ENCODE results near the gene PTPRN2. TPM values are rescaled to one million over a fixed set of nuclear protein-coding genes. Genes with fewer than 3 reads are reported as not detected.

The PTPRN2 gene
- total and polyA plus RNA-seq, 8 donors = 4.9 to 136 (median 46.8) TPM

- peaks cover 0 to 6% (median 0%) of the 10 kb centered on the region in 3 donors for H3K27me3 ChIP-seq
- WGBS, 5 donors = 82 to 88% (median 85%) methylated on average over 16 to 26 of the region's 26 CpGs
- no peak overlapping the region for H3K4me3 ChIP-seq
- H3K27ac ChIP-seq = no peak overlapping the region
- peaks cover 0 to 18% (median 10%) of the 10 kb centered on the region in 4 donors for H3K36me3 ChIP-seq
- H3K4me1 ChIP-seq = peaks cover 0 to 6% (median 0%) of the 10 kb centered on the region in 4 donors
- intact Hi-C loops (cut with DNase I; ENCODE audit: low total_unique reads) = no loop called here
- H3K9me3 ChIP-seq = no peaks in the 10 kb centered on the region
- no peak for DNase-seq
- no peak for TF ChIP-seq POLR2A (IDR thresholded peaks at IDR 0.05)
- TF ChIP-seq, protein P1, sequence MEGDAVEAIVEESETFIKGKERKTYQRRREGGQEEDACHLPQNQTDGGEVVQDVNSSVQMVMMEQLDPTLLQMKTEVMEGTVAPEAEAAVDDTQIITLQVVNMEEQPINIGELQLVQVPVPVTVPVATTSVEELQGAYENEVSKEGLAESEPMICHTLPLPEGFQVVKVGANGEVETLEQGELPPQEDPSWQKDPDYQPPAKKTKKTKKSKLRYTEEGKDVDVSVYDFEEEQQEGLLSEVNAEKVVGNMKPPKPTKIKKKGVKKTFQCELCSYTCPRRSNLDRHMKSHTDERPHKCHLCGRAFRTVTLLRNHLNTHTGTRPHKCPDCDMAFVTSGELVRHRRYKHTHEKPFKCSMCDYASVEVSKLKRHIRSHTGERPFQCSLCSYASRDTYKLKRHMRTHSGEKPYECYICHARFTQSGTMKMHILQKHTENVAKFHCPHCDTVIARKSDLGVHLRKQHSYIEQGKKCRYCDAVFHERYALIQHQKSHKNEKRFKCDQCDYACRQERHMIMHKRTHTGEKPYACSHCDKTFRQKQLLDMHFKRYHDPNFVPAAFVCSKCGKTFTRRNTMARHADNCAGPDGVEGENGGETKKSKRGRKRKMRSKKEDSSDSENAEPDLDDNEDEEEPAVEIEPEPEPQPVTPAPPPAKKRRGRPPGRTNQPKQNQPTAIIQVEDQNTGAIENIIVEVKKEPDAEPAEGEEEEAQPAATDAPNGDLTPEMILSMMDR (IDR thresholded peaks at IDR 0.05) = no peak
- TF ChIP-seq POLR2AphosphoS5 (IDR thresholded peaks at IDR 0.05) = no peak
- no peak for TF ChIP-seq EP300 (IDR thresholded peaks at IDR 0.05)
Observed at GRCh38 chr7:157658851-157659412, 928.7 kb downstream of the PTPRN2 start.

DNA sequence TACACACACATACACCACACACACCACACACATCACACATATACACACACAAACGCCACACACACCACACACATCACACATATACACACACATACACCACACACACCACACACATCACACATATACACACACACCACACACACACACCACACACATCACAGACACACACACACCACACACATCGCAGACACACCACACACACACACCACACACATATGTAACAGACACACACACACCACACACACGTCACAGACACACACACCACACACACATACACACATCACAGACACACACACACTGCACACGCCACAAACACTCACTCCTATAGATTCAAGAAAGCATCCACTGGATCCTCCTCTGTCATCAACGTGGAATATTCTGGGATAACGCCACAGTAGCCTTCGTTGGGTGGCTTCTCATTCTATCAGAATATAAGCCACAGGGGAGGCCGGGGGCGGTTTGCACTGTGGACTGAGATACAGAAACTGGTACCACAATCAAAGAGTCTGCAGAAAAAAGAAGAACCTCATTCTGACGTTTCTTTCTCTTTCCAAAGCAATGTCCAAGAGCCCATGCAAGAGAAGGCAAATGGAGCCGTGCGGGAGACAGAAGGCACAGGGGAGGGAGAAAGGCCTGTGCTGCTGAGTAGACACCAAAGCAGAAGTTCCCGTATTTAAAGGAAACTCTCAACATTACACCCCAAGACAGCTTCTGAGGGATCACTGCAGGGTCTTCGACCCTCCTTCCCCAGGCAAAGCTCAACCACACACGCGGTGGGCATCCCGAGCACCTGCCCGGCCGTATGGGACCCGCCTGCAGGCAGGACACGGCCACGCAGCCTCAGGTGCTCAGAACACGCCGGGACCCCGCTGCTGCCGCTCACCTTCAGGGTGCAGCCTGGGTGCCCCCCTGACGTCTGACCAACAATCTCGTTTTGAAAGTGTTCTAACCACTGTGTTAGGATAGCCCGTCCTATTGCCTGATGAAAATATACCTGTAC is 929.6 kb downstream of the PTPRN2 start:
- H3K27me3 ChIP-seq = peaks cover 0 to 6% (median 0%) of the 10 kb centered on the region in 3 donors
- no peak overlapping the region for H3K27ac ChIP-seq
- DNase-seq = no peak
- no peak overlapping the region for H3K4me3 ChIP-seq
- WGBS, 5 donors = 87 to 89% (median 88%) methylated on average over 26 to 29 of the region's 29 CpGs
- H3K9me3 ChIP-seq = no peaks in the 10 kb centered on the region
- H3K36me3 ChIP-seq = peaks cover 0 to 23% (median 11%) of the 10 kb centered on the region in 4 donors
- no peak for TF ChIP-seq EP300 (IDR thresholded peaks at IDR 0.05)
- TF ChIP-seq POLR2A (IDR thresholded peaks at IDR 0.05) = no peak
- TF ChIP-seq, protein P1 (IDR thresholded peaks at IDR 0.05) = no peak
- no peak for TF ChIP-seq POLR2AphosphoS5 (IDR thresholded peaks at IDR 0.05)
- H3K4me1 ChIP-seq = peaks cover 0 to under 1% (median 0%) of the 10 kb centered on the region in 4 donors
- intact Hi-C loops (cut with DNase I; ENCODE audit: low total_unique reads) = no loop called here

- no peak for TF ChIP-seq POLR2A (IDR thresholded peaks at IDR 0.05)
- no peak for TF ChIP-seq POLR2AphosphoS5 (IDR thresholded peaks at IDR 0.05)
- TF ChIP-seq, protein P1 (IDR thresholded peaks at IDR 0.05) = no peak
- TF ChIP-seq EP300 (IDR thresholded peaks at IDR 0.05) = no peak
- no peaks in the 10 kb centered on the region for H3K4me1 ChIP-seq
- intact Hi-C loops (cut with DNase I; ENCODE audit: low total_unique reads) = no loop called here
- no peak overlapping the region for H3K4me3 ChIP-seq
- no peak for DNase-seq
- no peak overlapping the region for H3K27ac ChIP-seq
- peaks cover 0 to 29% (median 13%) of the 10 kb centered on the region in 4 donors for H3K36me3 ChIP-seq
- WGBS, 5 donors = 93 to 96% (median 95%) methylated on average over 27 to 34 of the region's 34 CpGs
- H3K9me3 ChIP-seq = no peaks in the 10 kb centered on the region
- peaks cover 0 to 3% (median 0%) of the 10 kb centered on the region in 3 donors for H3K27me3 ChIP-seq
Observed at GRCh38 chr7:157656195-157656769, 931.3 kb downstream of the PTPRN2 start.

DNA sequence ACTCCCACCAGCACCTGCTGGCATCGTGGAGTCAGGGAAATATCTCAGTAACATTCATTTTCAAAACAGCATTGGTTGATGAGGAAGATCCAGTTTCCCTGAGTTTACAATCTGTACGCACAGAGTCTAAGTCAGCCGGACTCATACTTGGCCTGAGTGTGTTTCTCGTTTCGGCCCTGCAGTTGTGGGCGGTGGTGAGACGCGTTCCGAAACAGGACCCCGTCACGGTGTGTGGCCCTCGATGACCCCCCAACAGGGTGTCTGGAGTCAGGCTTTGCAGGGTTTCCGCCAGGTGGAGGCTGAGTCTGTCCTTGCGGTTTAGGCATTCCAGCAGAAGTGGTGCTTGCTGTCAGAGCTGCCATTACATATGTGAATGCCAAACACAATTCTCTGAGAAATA is 933.3 kb downstream of the PTPRN2 start:
- Histone ChIP-seq H3K9me3 (no peaks in the 10 kb centered on the region), H3K27ac (no peak overlapping the region), H3K36me3 (peaks cover 0 to 29% (median 13%) of the 10 kb centered on the region in 4 donors), H3K27me3 (no peaks in the 10 kb centered on the region), H3K4me1 (no peaks in the 10 kb centered on the region), H3K4me3 (no peak overlapping the region)
- 86 to 94% (median 90%) methylated on average over 14 of the region's 14 CpGs for WGBS, 5 donors
- intact Hi-C loops (cut with DNase I; ENCODE audit: low total_unique reads) = no loop called here
- DNase-seq = no peak
- TF ChIP-seq, protein P1 (IDR thresholded peaks at IDR 0.05) = no peak
- no peak for TF ChIP-seq POLR2AphosphoS5 (IDR thresholded peaks at IDR 0.05)
- TF ChIP-seq EP300 (IDR thresholded peaks at IDR 0.05) = no peak
- no peak for TF ChIP-seq POLR2A (IDR thresholded peaks at IDR 0.05)
